SK-N-SH (cell line): ENCODE data around the gene TMEM169.

Experiments
- CTCF ChIP-seq: fragments of 200-600 bp; sonication (generic); IDR thresholded peaks from 2 replicates; pipeline ENCODE4 v1.6.1; 2017; ENCODE audit warnings: antibody characterized with exemption, mild to moderate bottlenecking, moderate library complexity
- EZH2phosphoT487 ChIP-seq: fragments of 200-600 bp; sonication (generic); IDR thresholded peaks from 2 replicates; pipeline ENCODE4 v1.6.1; 2017; ENCODE audit warnings: low read depth, mixed run types, mild to moderate bottlenecking, antibody characterized with exemption, moderate library complexity, borderline replicate concordance
- JUND ChIP-seq: IDR thresholded peaks from 2 replicates; pipeline ENCODE4 v1.4.0; 2012
- POLR2AphosphoS5 ChIP-seq: IDR thresholded peaks from 2 replicates; pipeline ENCODE4 v1.6.1; 2012; ENCODE audit warnings: low read depth, low read length
- TAF1 ChIP-seq: IDR thresholded peaks from 2 replicates; pipeline ENCODE4 v1.6.1; 2012; ENCODE audit warnings: low read depth, mild to moderate bottlenecking, low read length, moderate library complexity, borderline replicate concordance
- TCF12 ChIP-seq: IDR thresholded peaks from 2 replicates; pipeline ENCODE4 v1.4.0; 2012
- YY1 ChIP-seq: IDR thresholded peaks from 2 replicates; pipeline ENCODE4 v1.4.0; 2012; ENCODE audit warnings: low read depth, mild to moderate bottlenecking
- TF ChIP-seq, protein P1 (sequence below): IDR thresholded peaks from 2 replicates; pipeline ENCODE4 v1.4.0; 2012; ENCODE audit warnings: low read depth, borderline replicate concordance
- TF ChIP-seq, protein P2 (sequence below): IDR thresholded peaks from 2 replicates; pipeline ENCODE4 v1.4.0; 2012; ENCODE audit warnings: low read depth

GRCh38 chr2:216146573-216146972 is 64.9 kb downstream of the TMEM169 start:
- TF ChIP-seq POLR2AphosphoS5, result no peak
- TF ChIP-seq YY1, result no peak
- no peak for TF ChIP-seq TCF12
- no peak for TF ChIP-seq EZH2phosphoT487
- TF ChIP-seq, protein P1, sequence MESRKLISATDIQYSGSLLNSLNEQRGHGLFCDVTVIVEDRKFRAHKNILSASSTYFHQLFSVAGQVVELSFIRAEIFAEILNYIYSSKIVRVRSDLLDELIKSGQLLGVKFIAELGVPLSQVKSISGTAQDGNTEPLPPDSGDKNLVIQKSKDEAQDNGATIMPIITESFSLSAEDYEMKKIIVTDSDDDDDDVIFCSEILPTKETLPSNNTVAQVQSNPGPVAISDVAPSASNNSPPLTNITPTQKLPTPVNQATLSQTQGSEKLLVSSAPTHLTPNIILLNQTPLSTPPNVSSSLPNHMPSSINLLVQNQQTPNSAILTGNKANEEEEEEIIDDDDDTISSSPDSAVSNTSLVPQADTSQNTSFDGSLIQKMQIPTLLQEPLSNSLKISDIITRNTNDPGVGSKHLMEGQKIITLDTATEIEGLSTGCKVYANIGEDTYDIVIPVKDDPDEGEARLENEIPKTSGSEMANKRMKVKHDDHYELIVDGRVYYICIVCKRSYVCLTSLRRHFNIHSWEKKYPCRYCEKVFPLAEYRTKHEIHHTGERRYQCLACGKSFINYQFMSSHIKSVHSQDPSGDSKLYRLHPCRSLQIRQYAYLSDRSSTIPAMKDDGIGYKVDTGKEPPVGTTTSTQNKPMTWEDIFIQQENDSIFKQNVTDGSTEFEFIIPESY, result no peak
- TF ChIP-seq, protein P2, sequence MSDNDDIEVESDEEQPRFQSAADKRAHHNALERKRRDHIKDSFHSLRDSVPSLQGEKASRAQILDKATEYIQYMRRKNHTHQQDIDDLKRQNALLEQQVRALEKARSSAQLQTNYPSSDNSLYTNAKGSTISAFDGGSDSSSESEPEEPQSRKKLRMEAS, result no peak
- TF ChIP-seq CTCF, result no peak
- no peak for TF ChIP-seq TAF1
- no peak for TF ChIP-seq JUND
